ENCODE results near the gene VPS13D.

The VPS13D gene

DNA sequence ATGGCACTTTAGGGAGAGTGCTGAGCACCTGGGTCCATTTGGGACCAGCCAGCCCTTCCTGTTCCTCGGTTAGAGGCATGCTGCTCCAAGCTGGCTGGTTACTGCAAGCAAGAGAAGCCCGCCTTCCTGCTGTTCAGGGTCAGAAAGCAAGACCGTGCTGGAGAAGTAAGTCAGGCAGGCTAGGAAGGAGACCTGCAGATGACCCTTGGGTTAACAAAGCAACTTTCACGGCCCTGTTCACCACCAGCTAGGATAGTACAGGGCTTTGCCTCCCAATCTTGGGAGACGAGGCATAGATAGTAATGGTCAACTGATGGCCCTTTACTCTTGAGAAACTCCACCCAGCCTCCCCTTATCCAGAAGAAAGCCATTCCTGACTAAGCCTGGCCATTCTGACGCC, 252.1 kb downstream of the VPS13D start:
- DNase-seq (ENCODE audit: low spot score) (no peak), ATAC-seq (ENCODE audit: low read depth) (no peak)
- Histone ChIP-seq H3K36me3 (ENCODE audit: low read depth) (no peaks in the 10 kb centered on the region), H3K9me3 (ENCODE audit: severe bottlenecking) (no peaks in the 10 kb centered on the region), H3K27ac (ENCODE audit: poor library complexity, severe bottlenecking) (peak overlapping the region; percentile 54), H3K4me1 (ENCODE audit: insufficient read depth, poor library complexity, severe bottlenecking) (peaks cover 43% of the 10 kb centered on the region), H3K27me3 (ENCODE audit: insufficient read depth, poor library complexity, severe bottlenecking) (no peaks in the 10 kb centered on the region), H3K4me3 (ENCODE audit: severe bottlenecking) (no peak overlapping the region)
- no peak for TF ChIP-seq CTCF (IDR thresholded peaks at IDR 0.05; ENCODE audit: poor library complexity, severe bottlenecking)

- Histone ChIP-seq H3K9me3 (ENCODE audit: severe bottlenecking) (no peaks in the 10 kb centered on the region), H3K4me3 (ENCODE audit: severe bottlenecking) (no peak overlapping the region), H3K4me1 (ENCODE audit: insufficient read depth, poor library complexity, severe bottlenecking) (peaks cover 38% of the 10 kb centered on the region), H3K27ac (ENCODE audit: poor library complexity, severe bottlenecking) (no peak overlapping the region), H3K36me3 (ENCODE audit: low read depth) (no peaks in the 10 kb centered on the region), H3K27me3 (ENCODE audit: insufficient read depth, poor library complexity, severe bottlenecking) (no peaks in the 10 kb centered on the region)
- TF ChIP-seq CTCF (IDR thresholded peaks at IDR 0.05; ENCODE audit: poor library complexity, severe bottlenecking) = no peak
- ATAC-seq (ENCODE audit: low read depth) (no peak), DNase-seq (ENCODE audit: low spot score) (no peak)
Measured at GRCh38 chr1:12482988-12483387, 253.2 kb downstream of the VPS13D start.

DNA sequence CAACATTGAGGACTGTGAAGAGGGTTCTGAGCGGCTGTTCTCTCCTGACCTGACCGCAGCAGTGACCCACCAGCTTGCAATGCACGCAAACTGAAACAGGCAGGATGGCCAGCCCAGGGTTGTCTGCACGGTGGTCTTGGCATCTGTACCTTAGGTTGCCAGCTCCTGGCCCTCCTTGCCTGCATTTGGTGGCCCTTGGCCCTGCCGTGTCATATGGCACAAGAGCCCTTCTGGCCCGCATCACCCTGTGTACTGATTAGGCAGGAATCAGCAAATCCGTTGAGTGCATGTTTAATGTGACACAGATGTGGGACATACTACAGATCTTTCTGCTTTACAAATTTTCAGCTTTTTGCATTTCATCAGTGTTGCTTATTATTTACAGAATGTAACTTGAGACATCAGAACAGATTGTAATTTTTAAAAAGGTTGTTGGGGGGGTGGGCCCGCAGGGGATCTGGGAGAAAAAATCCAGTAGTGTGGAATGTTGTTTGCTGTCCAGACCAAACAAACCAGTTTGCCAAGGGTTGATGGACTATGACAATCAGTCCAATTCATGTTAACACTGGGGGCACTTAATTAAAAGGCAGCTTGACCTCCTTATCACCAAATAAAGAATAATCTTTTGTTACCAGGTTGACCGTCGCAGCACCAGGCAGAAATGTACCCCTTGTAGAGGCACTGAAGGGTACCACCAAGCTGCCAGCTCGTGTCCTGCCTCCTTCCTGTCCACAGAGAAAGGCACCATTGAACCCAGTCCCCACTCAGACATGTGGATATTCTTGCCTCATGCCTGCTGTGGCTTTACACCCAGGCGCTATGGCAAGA, 255.6 kb downstream of the VPS13D start:
- H3K9me3 ChIP-seq (ENCODE audit: severe bottlenecking) = no peaks in the 10 kb centered on the region
- H3K27ac ChIP-seq (ENCODE audit: poor library complexity, severe bottlenecking) = no peak overlapping the region
- peaks cover 32% of the 10 kb centered on the region for H3K4me1 ChIP-seq (ENCODE audit: insufficient read depth, poor library complexity, severe bottlenecking)
- DNase-seq (ENCODE audit: low spot score) = no peak
- no peaks in the 10 kb centered on the region for H3K27me3 ChIP-seq (ENCODE audit: insufficient read depth, poor library complexity, severe bottlenecking)
- no peak overlapping the region for H3K4me3 ChIP-seq (ENCODE audit: severe bottlenecking)
- H3K36me3 ChIP-seq (ENCODE audit: low read depth) = no peaks in the 10 kb centered on the region
- TF ChIP-seq CTCF (IDR thresholded peaks at IDR 0.05; ENCODE audit: poor library complexity, severe bottlenecking) = no peak
- ATAC-seq (ENCODE audit: low read depth) = no peak

- Histone ChIP-seq H3K27ac (ENCODE audit: poor library complexity, severe bottlenecking) (no peak overlapping the region), H3K36me3 (ENCODE audit: low read depth) (no peaks in the 10 kb centered on the region), H3K27me3 (ENCODE audit: insufficient read depth, poor library complexity, severe bottlenecking) (no peaks in the 10 kb centered on the region), H3K4me1 (ENCODE audit: insufficient read depth, poor library complexity, severe bottlenecking) (peaks cover 28% of the 10 kb centered on the region), H3K9me3 (ENCODE audit: severe bottlenecking) (no peaks in the 10 kb centered on the region), H3K4me3 (ENCODE audit: severe bottlenecking) (no peak overlapping the region)
- ATAC-seq (ENCODE audit: low read depth) (no peak), DNase-seq (ENCODE audit: low spot score) (no peak)
- no peak for TF ChIP-seq CTCF (IDR thresholded peaks at IDR 0.05; ENCODE audit: poor library complexity, severe bottlenecking)
Measured at GRCh38 chr1:12486059-12486341, 256.2 kb downstream of the VPS13D start.

- ATAC-seq (ENCODE audit: low read depth) (no peak), DNase-seq (ENCODE audit: low spot score) (no peak)
- Histone ChIP-seq H3K27me3 (ENCODE audit: insufficient read depth, poor library complexity, severe bottlenecking) (no peaks in the 10 kb centered on the region), H3K9me3 (ENCODE audit: severe bottlenecking) (no peaks in the 10 kb centered on the region), H3K27ac (ENCODE audit: poor library complexity, severe bottlenecking) (no peak overlapping the region), H3K36me3 (ENCODE audit: low read depth) (no peaks in the 10 kb centered on the region), H3K4me1 (ENCODE audit: insufficient read depth, poor library complexity, severe bottlenecking) (peaks cover 23% of the 10 kb centered on the region), H3K4me3 (ENCODE audit: severe bottlenecking) (no peak overlapping the region)
- TF ChIP-seq CTCF (IDR thresholded peaks at IDR 0.05; ENCODE audit: poor library complexity, severe bottlenecking) = no peak
Measured at GRCh38 chr1:12486401-12487005, 256.7 kb downstream of the VPS13D start.
